Measurements from ENCODE around the gene GNG12.

Gene GNG12

DNA sequence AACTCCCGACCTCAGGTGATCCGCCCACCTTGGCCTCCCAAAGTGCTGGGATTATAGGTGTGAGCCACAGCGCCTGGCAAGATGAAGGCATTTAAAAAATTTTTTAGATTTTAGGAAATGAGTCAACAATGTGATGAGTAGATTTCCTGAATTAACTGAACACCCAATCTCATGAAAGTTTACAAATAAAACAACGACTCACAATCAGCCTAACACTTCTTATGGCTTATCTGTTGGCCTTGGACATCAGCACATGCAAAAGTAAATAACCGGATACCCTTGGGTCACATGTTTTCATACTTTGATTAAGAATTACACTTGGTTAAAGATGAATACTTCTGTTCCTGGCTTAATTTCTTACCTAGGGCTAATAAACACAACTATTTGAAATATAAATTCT is 3.0 kb downstream of the GNG12 start:
- H3K9ac ChIP-seq (ENCODE audit: low read depth, low read length, poor library complexity, severe bottlenecking), result no peak overlapping the region
- H3F3A ChIP-seq (ENCODE audit: low read depth), result no peaks in the 10 kb centered on the region
- TF ChIP-seq, protein P1, sequence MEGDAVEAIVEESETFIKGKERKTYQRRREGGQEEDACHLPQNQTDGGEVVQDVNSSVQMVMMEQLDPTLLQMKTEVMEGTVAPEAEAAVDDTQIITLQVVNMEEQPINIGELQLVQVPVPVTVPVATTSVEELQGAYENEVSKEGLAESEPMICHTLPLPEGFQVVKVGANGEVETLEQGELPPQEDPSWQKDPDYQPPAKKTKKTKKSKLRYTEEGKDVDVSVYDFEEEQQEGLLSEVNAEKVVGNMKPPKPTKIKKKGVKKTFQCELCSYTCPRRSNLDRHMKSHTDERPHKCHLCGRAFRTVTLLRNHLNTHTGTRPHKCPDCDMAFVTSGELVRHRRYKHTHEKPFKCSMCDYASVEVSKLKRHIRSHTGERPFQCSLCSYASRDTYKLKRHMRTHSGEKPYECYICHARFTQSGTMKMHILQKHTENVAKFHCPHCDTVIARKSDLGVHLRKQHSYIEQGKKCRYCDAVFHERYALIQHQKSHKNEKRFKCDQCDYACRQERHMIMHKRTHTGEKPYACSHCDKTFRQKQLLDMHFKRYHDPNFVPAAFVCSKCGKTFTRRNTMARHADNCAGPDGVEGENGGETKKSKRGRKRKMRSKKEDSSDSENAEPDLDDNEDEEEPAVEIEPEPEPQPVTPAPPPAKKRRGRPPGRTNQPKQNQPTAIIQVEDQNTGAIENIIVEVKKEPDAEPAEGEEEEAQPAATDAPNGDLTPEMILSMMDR (conservative IDR thresholded peaks at IDR 0.05; ENCODE audit: low read length), result no peak
- no peak for TF ChIP-seq EZH2phosphoT487 (IDR thresholded peaks at IDR 0.05; ENCODE audit: borderline replicate concordance)
- H2AFZ ChIP-seq (ENCODE audit: low read length), result no peak overlapping the region
- H3K4me2 ChIP-seq (ENCODE audit: low read depth, low read length, poor library complexity, severe bottlenecking), result no peak overlapping the region
- H3K9me3 ChIP-seq (ENCODE audit: insufficient read depth, low read depth, low read length), result no peaks in the 10 kb centered on the region
- H4K20me1 ChIP-seq (ENCODE audit: insufficient read depth, low read length, poor library complexity, severe bottlenecking), result no peaks in the 10 kb centered on the region
- H3K4me1 ChIP-seq (ENCODE audit: insufficient read depth, low read length, poor library complexity, severe bottlenecking), result peaks cover 26% of the 10 kb centered on the region
- H3K9me2 ChIP-seq (replicated peaks; ENCODE audit: low read depth, low read length), result no peaks in the 10 kb centered on the region
- no peaks in the 10 kb centered on the region for H3K36me3 ChIP-seq (ENCODE audit: insufficient read depth, low read length)
- no peak overlapping the region for H3K4me3 ChIP-seq (ENCODE audit: low read length, poor library complexity, severe bottlenecking)
- H3K79me2 ChIP-seq (ENCODE audit: insufficient read depth, low read length), result no peaks in the 10 kb centered on the region
- peaks cover 78% of the 10 kb centered on the region for H3K27me3 ChIP-seq (ENCODE audit: insufficient read depth, low read length, poor library complexity, severe bottlenecking)

DNA sequence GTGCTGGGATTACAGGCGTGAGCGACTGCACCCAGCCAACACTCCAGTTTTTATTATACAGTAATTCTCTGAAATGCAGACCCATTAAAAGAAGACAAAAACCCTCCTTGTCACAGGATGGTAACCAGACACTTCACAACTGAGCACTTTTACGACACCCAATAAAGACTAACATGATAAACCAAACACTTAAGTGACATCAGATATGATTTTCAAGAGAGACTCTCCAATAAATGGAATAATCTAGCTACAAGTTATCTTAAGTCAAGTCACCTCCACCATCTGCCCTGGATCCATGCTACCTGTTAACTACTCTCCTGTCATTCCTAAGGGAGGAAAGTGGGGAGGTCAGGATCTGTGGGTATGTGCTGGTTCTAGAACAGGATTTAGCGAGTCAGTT is 5.6 kb downstream of the GNG12 start:
- Histone ChIP-seq H4K20me1 (ENCODE audit: insufficient read depth, low read length, poor library complexity, severe bottlenecking) (no peaks in the 10 kb centered on the region), H3K27me3 (ENCODE audit: insufficient read depth, low read length, poor library complexity, severe bottlenecking) (peaks cover 74% of the 10 kb centered on the region), H3K4me1 (ENCODE audit: insufficient read depth, low read length, poor library complexity, severe bottlenecking) (peaks cover 14% of the 10 kb centered on the region), H3K9me2 (replicated peaks; ENCODE audit: low read depth, low read length) (no peaks in the 10 kb centered on the region), H3K4me3 (ENCODE audit: low read length, poor library complexity, severe bottlenecking) (no peak overlapping the region), H3K9me3 (ENCODE audit: insufficient read depth, low read depth, low read length) (no peaks in the 10 kb centered on the region), H3K4me2 (ENCODE audit: low read depth, low read length, poor library complexity, severe bottlenecking) (no peak overlapping the region), H3K36me3 (ENCODE audit: insufficient read depth, low read length) (no peaks in the 10 kb centered on the region), H3K79me2 (ENCODE audit: insufficient read depth, low read length) (no peaks in the 10 kb centered on the region), H3F3A (ENCODE audit: low read depth) (no peaks in the 10 kb centered on the region), H2AFZ (ENCODE audit: low read length) (no peak overlapping the region), H3K9ac (ENCODE audit: low read depth, low read length, poor library complexity, severe bottlenecking) (no peak overlapping the region)
- no peak for TF ChIP-seq EZH2phosphoT487 (IDR thresholded peaks at IDR 0.05; ENCODE audit: borderline replicate concordance)
- TF ChIP-seq, protein P1 (conservative IDR thresholded peaks at IDR 0.05; ENCODE audit: low read length), result no peak

DNA sequence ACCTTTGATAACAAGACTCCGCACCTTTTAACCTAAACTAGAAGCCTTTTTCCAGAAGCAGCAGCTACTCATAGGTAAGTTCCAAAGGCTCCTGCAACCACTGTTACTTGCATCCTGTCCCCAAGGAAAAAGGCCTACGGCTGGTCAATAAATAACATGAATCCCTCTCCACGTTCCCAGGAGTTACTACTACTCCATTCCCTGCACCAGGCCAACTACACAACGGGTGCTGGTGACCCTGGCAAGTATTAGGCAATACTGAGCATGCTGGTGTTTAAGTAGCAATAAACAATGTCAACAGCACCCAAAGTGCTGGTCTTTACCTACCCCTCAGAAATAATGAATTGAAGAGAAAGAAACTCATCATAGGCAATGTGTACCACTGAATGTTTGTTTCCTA is 7.7 kb downstream of the GNG12 start:
- H3F3A ChIP-seq (ENCODE audit: low read depth), result no peaks in the 10 kb centered on the region
- H2AFZ ChIP-seq (ENCODE audit: low read length), result no peak overlapping the region
- no peak overlapping the region for H3K9ac ChIP-seq (ENCODE audit: low read depth, low read length, poor library complexity, severe bottlenecking)
- H3K79me2 ChIP-seq (ENCODE audit: insufficient read depth, low read length), result no peaks in the 10 kb centered on the region
- no peaks in the 10 kb centered on the region for H3K9me2 ChIP-seq (replicated peaks; ENCODE audit: low read depth, low read length)
- no peak overlapping the region for H3K4me2 ChIP-seq (ENCODE audit: low read depth, low read length, poor library complexity, severe bottlenecking)
- H3K27me3 ChIP-seq (ENCODE audit: insufficient read depth, low read length, poor library complexity, severe bottlenecking), result peaks cover 60% of the 10 kb centered on the region
- no peaks in the 10 kb centered on the region for H4K20me1 ChIP-seq (ENCODE audit: insufficient read depth, low read length, poor library complexity, severe bottlenecking)
- no peaks in the 10 kb centered on the region for H3K4me1 ChIP-seq (ENCODE audit: insufficient read depth, low read length, poor library complexity, severe bottlenecking)
- TF ChIP-seq, protein P1 (conservative IDR thresholded peaks at IDR 0.05; ENCODE audit: low read length), result no peak
- TF ChIP-seq EZH2phosphoT487 (IDR thresholded peaks at IDR 0.05; ENCODE audit: borderline replicate concordance), result no peak
- no peaks in the 10 kb centered on the region for H3K36me3 ChIP-seq (ENCODE audit: insufficient read depth, low read length)
- H3K9me3 ChIP-seq (ENCODE audit: insufficient read depth, low read depth, low read length), result no peaks in the 10 kb centered on the region
- H3K4me3 ChIP-seq (ENCODE audit: low read length, poor library complexity, severe bottlenecking), result no peak overlapping the region
